K562 (cell line): ENCODE data around the gene AKAP12. TPM values are rescaled to one million over a fixed set of nuclear protein-coding genes. Genes with fewer than 3 reads are reported as not detected.

Experiments
- ATAC-seq: fragments of 200-7000 bp; cut with Tn5 transposase; 3 replicates; pipeline ENCODE4 v1.9.1; 2020; ENCODE audit warnings: moderate library complexity
- BruUV-seq: library from RNA; stranded (reverse); fragments of 400-500 nt; replicated peaks from 2 replicates; lab custom pipeline; 2021; lab: Mats Ljungman, UMichigan
- CTCF ChIA-PET: fragments of 300-600 bp; formaldehyde crosslinking; extraction: SDS; loops from one replicate; lab custom pipeline; 2021; ENCODE audit warnings: low intra/inter-chr PET ratio; lab: Yijun Ruan, JAX
- POLR2A ChIA-PET: fragments of 300-600, 350-650 bp; sonication (Branson Sonifier 250); formaldehyde crosslinking; extraction: SDS; loops from one replicate; lab custom pipeline; 2021; ENCODE audit warnings: antibody characterized with exemption, inconsistent platforms; lab: Yijun Ruan, JAX
- DNase-seq, 4 experiments: peaks; one replicate each; pipeline versions ENCODE4 v3.0.0 to v3.0.0-alpha.2; 2011 to 2018; ENCODE audit warnings: low spot score in 3 of 4, mixed read lengths in 3 of 4; ENCODE audit errors: extremely low read depth in 1 of 4
- FAIRE-seq: peaks from 2 replicates; lab custom pipeline; 2011; peaks lifted over from hg19 to GRCh38; lab: Jason Lieb, UNC
- H2AFZ ChIP-seq: 2 replicates; pipeline ENCODE4 v1.6.0; 2011; ENCODE audit warnings: low read depth, low read length, control low read depth, inconsistent platforms
- H3K27ac ChIP-seq: fragments of 200-600 bp; 3 replicates; pipeline ENCODE4 v1.8.0; 2011; ENCODE audit warnings: low read depth, mild to moderate bottlenecking, control low read depth, inconsistent platforms, low read length, moderate library complexity, mixed read lengths; ENCODE audit errors: extremely low read depth
- H3K27me3 ChIP-seq, 2 experiments: fragments of 300-600 bp in 1 of 2; 2 replicates in 1 of 2; 3 replicates in 1 of 2; pipeline versions ENCODE4 v1.6.0 to v1.8.0; 2011; ENCODE audit warnings: inconsistent platforms in 2 of 2, low read length in 2 of 2, mild to moderate bottlenecking in 1 of 2, mixed read lengths in 1 of 2, moderate library complexity in 1 of 2; ENCODE audit not compliant: control insufficient read depth in 2 of 2, insufficient read depth in 2 of 2
- H3K36me3 ChIP-seq: fragments of 300-600 bp; 3 replicates; pipeline ENCODE4 v1.8.0; 2011; ENCODE audit warnings: mild to moderate bottlenecking, low read length, inconsistent platforms; ENCODE audit not compliant: control insufficient read depth, insufficient read depth
- H3K4me1 ChIP-seq, 2 experiments: fragments of 200-600 bp in 1 of 2; replicated peaks in 1 of 2; 2 replicates in 1 of 2; 3 replicates in 1 of 2; pipeline versions ENCODE4 v1.5.1 to v1.8.0; 2011; ENCODE audit warnings: inconsistent platforms in 2 of 2, low read length in 2 of 2, mild to moderate bottlenecking in 1 of 2, mixed read lengths in 1 of 2, moderate library complexity in 1 of 2; ENCODE audit not compliant: control insufficient read depth in 2 of 2, insufficient read depth in 2 of 2
- H3K4me2 ChIP-seq: 2 replicates; pipeline ENCODE4 v1.6.1; 2011; ENCODE audit warnings: low read length, control low read depth, inconsistent platforms, mixed read lengths; ENCODE audit not compliant: insufficient read depth
- H3K4me3 ChIP-seq: fragments of 200-600 bp; sonication (generic), shearing (Covaris generic); 2 replicates; pipeline ENCODE4 v1.5.1; 2016; ENCODE audit warnings: control low read depth, inconsistent platforms
- H3K79me2 ChIP-seq: fragments of 200-600 bp; 3 replicates; pipeline ENCODE4 v1.8.0; 2011; ENCODE audit warnings: low read length, inconsistent platforms; ENCODE audit not compliant: control insufficient read depth, insufficient read depth
- H3K9ac ChIP-seq, 2 experiments: 2 replicates each; pipeline versions ENCODE4 v1.6.0 to v1.6.1; 2011; ENCODE audit warnings: low read depth in 2 of 2, low read length in 2 of 2, control low read depth in 1 of 2, inconsistent platforms in 1 of 2, mild to moderate bottlenecking in 1 of 2, mixed read lengths in 1 of 2; ENCODE audit not compliant: insufficient read depth in 1 of 2
- H3K9me1 ChIP-seq: one replicate; pipeline ENCODE4 v1.6.0; 2011; ENCODE audit warnings: inconsistent platforms, mild to moderate bottlenecking, low read length, moderate library complexity; ENCODE audit not compliant: control insufficient read depth, insufficient read depth
- H3K9me3 ChIP-seq: replicated peaks from 2 replicates; pipeline ENCODE4 v1.5.1; 2011; ENCODE audit warnings: low read depth, low read length, inconsistent platforms; ENCODE audit not compliant: control insufficient read depth, insufficient read depth
- H4K20me1 ChIP-seq: replicated peaks from 2 replicates; pipeline ENCODE4 v1.6.1; 2011; ENCODE audit warnings: low read length, inconsistent platforms, mixed read lengths; ENCODE audit not compliant: control insufficient read depth, insufficient read depth
- CTCFL ChIP-seq: IDR thresholded peaks from 2 replicates; pipeline ENCODE4 v1.6.1; 2011; ENCODE audit warnings: borderline replicate concordance, low read depth, mild to moderate bottlenecking, moderate library complexity, low read length; ENCODE audit not compliant: insufficient read depth, poor library complexity, severe bottlenecking
- FIP1L1 ChIP-seq: fragments of 200-400 bp; formaldehyde crosslinking; IDR thresholded peaks from 2 replicates; pipeline ENCODE4 v1.6.1; 2018; ENCODE audit warnings: mild to moderate bottlenecking, low read depth, low read length; ENCODE audit not compliant: poor library complexity, severe bottlenecking
- FUS ChIP-seq: fragments of 200-400 bp; formaldehyde crosslinking; optimal IDR thresholded peaks from 2 replicates; pipeline ENCODE3; 2017; ENCODE audit warnings: low read depth, low read length
- PATZ1 ChIP-seq: fragments of 250-450 bp; sonication (Bioruptor Pico); IDR thresholded peaks from 2 replicates; pipeline ENCODE4 v1.5.0; 2020; ENCODE audit warnings: mild to moderate bottlenecking, borderline replicate concordance
- TCF7L2 ChIP-seq: fragments of 150-350 bp; IDR thresholded peaks from 2 replicates; pipeline ENCODE4 v1.6.1; 2016; ENCODE audit warnings: low read depth, mild to moderate bottlenecking, low read length, moderate library complexity
- XRCC5 ChIP-seq: fragments of 200-400 bp; formaldehyde crosslinking; IDR thresholded peaks from 2 replicates; pipeline ENCODE4 v1.6.1; 2017; ENCODE audit warnings: low read depth, mild to moderate bottlenecking, low read length
- ZBTB17 ChIP-seq: fragments of 450-650 bp; formaldehyde crosslinking; IDR thresholded peaks from 2 replicates; pipeline ENCODE4 v1.4.0; 2020; ENCODE audit warnings: mild to moderate bottlenecking
- ZNF12 ChIP-seq: sonication (generic); formaldehyde crosslinking; IDR thresholded peaks from 2 replicates; pipeline ENCODE4 v1.4.0; 2020; ENCODE audit warnings: mild to moderate bottlenecking, missing genetic modification reagents
- ZNF3 ChIP-seq: fragments of 250-450 bp; sonication (Bioruptor Pico); IDR thresholded peaks from 2 replicates; pipeline ENCODE4 v1.5.0; 2021; ENCODE audit warnings: mild to moderate bottlenecking, moderate library complexity
- ZNF551 ChIP-seq: fragments of 250-450 bp; sonication (Bioruptor Pico); IDR thresholded peaks from 2 replicates; pipeline ENCODE4 v1.5.0; 2021; ENCODE audit warnings: mild to moderate bottlenecking, moderate library complexity
- WGBS: fragments of 100-300 bp; shearing (Covaris generic); methylation state at CpG from one replicate; pipeline ENCODE4 v1.1.6; 2016; ENCODE audit warnings: low coverage, mixed read lengths; ENCODE audit not compliant: insufficient coverage; ENCODE audit errors: missing lambda C conversion rate; 5-methylcytosine and 5-hydroxymethylcytosine counted together
- in situ Hi-C: fragments of 300-500 bp; cut with MboI; formaldehyde crosslinking; loops from 4 replicates; pipeline ENCODE4 v1.15.0; 2018; ENCODE audit warnings: inconsistent platforms, mixed read lengths
- intact Hi-C: fragments of 100-400 bp; cut with micrococcal nuclease; formaldehyde crosslinking; loops from 2 replicates; pipeline ENCODE4 v1.14.2; 2022
- polyA plus RNA-seq, 8 experiments: library from polyadenylated mRNA; depleted of rRNA in 4 of 8; stranded (reverse) in 5 of 8; unstranded in 3 of 8; fragments of >200 nt; fragmentation: Nextera tagmentation in 2 of 8; fragmentation: Illumina TruSeq in 1 of 8; extraction: Ambion mirVana in 2 of 8; extraction: Trizol in 1 of 8; gene quantifications; 2 replicates each; pipeline versions ENCODE4 v1.2.1 to v1.2.3, GENCODE V29; 2011 to 2014; ENCODE audit warnings: inconsistent platforms in 1 of 8, missing spikeins in 1 of 8
- total RNA-seq, 7 experiments: library from RNA; depleted of rRNA in 6 of 7; stranded (reverse); fragments of >200 nt in 6 of 7; fragmentation: Illumina TruSeq in 2 of 7; extraction: Trizol in 2 of 7; gene quantifications; 2 replicates each; pipeline versions ENCODE4 v1.2.1 to v1.2.3, GENCODE V29; 2011 to 2021; ENCODE audit warnings: low replicate concordance in 1 of 7
- TF ChIP-seq, protein P1 (sequence below): fragments of 250-450 bp; sonication (Bioruptor Pico); IDR thresholded peaks from 2 replicates; pipeline ENCODE4 v1.4.0; 2020; ENCODE audit warnings: mild to moderate bottlenecking
- TF ChIP-seq, protein P2 (sequence below), 2 experiments: fragments of 250-450 bp in 1 of 2; fragments of 450-650 bp in 1 of 2; sonication (Bioruptor Pico) in 1 of 2; IDR thresholded peaks; 2 replicates each; pipeline versions ENCODE4 v1.6.1 to v1.8.0; 2016 to 2021; ENCODE audit warnings: mild to moderate bottlenecking in 2 of 2, moderate library complexity in 2 of 2, missing compliant biosample characterization in 1 of 2, missing genetic modification characterization in 1 of 2

The AKAP12 gene
- total and polyA plus RNA-seq, 9 of the 15 experiments (the other 6 are each of a cell fraction or from before 2014, with no cell fraction given), result 0.08 to 2.0 (median 0.62) TPM

- Histone ChIP-seq H3K27ac (peak overlapping the region; percentile 96), H3K79me2 (peaks cover 83% of the 10 kb centered on the region), H3K27me3 (no peaks in the 10 kb centered on the region), H3K4me2 (peak overlapping the region; percentile 90), H3K36me3 (peaks cover 32% of the 10 kb centered on the region), H3K4me3 (peak overlapping the region; percentile 93), H4K20me1 (peaks cover 15% of the 10 kb centered on the region; the same call in 1 of the 2 replicates), H2AFZ (peak overlapping the region; percentile 85), H3K9me1 (no peaks in the 10 kb centered on the region), H3K4me1 (peaks cover 10 to 29% of the 10 kb centered on the region in 2 experiments; a peak in 4 of 5 replicates), H3K9ac (peak overlapping the region; percentile 95 to 98), H3K9me3 (no peaks in the 10 kb centered on the region)
- ChIA-PET CTCF (no interaction called here), POLR2A (interaction anchor here (0.5 to 3.0 kb wide), 23 partner anchors 9 to 1500 kb away, joined by 3 to 18 read pairs (median 4); partner anchors contain the start of gene RMND1)
- under 1% methylated on average over 42 of the region's 54 CpGs for WGBS
- BruUV-seq, result no TSS peak
- intact Hi-C loops (loop anchor here (2.0 to 5.0 kb wide), 5 partner anchors 15 to 1613 kb away; partner anchors contain the start of genes FBXO5, MTRF1L and RMND1), in situ Hi-C loops (no loop called here)
- peak; percentile 37 to 66 (median 46) for DNase-seq
- peak; percentile 85 for ATAC-seq
- peak; percentile 23 for FAIRE-seq
- peak; percentile 8 for TF ChIP-seq FUS
- peak; percentile 60; the same call in 1 of the 2 replicates for TF ChIP-seq ZNF12
- TF ChIP-seq ZNF3 (CRISPR knock-in tag), result no peak
- TF ChIP-seq, protein P1, sequence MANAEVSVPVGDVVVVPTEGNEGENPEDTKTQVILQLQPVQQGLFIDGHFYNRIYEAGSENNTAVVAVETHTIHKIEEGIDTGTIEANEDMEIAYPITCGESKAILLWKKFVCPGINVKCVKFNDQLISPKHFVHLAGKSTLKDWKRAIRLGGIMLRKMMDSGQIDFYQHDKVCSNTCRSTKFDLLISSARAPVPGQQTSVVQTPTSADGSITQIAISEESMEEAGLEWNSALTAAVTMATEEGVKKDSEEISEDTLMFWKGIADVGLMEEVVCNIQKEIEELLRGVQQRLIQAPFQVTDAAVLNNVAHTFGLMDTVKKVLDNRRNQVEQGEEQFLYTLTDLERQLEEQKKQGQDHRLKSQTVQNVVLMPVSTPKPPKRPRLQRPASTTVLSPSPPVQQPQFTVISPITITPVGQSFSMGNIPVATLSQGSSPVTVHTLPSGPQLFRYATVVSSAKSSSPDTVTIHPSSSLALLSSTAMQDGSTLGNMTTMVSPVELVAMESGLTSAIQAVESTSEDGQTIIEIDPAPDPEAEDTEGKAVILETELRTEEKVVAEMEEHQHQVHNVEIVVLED, result no peak
- peak; percentile 71 for TF ChIP-seq ZBTB17 (CRISPR knock-in tag)
- TF ChIP-seq XRCC5, result no peak; the same call in 1 of the 2 replicates
- no peak for TF ChIP-seq PATZ1 (CRISPR knock-in tag)
- TF ChIP-seq CTCFL, result no peak
- TF ChIP-seq TCF7L2, result no peak
- peak; percentile 39 for TF ChIP-seq FIP1L1
- no peak for TF ChIP-seq ZNF551 (CRISPR knock-in tag)
- TF ChIP-seq, protein P2, sequence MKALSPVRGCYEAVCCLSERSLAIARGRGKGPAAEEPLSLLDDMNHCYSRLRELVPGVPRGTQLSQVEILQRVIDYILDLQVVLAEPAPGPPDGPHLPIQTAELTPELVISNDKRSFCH (CRISPR knock-in tag; IDR thresholded peaks at IDR 0.05), result no peak
- TF ChIP-seq, protein P2 (tag; IDR thresholded peaks at IDR 0.05), result peak; percentile 57; the same call in 1 of the 2 replicates
Measured at GRCh38 chr6:151389618-151390275, 150.0 kb downstream of the AKAP12 start.
